Measurements from ENCODE around the gene IL13RA2.
A peak's percentile ranks its signal among the peaks of the same experiment; 100 is the strongest.

The IL13RA2 gene

DNA sequence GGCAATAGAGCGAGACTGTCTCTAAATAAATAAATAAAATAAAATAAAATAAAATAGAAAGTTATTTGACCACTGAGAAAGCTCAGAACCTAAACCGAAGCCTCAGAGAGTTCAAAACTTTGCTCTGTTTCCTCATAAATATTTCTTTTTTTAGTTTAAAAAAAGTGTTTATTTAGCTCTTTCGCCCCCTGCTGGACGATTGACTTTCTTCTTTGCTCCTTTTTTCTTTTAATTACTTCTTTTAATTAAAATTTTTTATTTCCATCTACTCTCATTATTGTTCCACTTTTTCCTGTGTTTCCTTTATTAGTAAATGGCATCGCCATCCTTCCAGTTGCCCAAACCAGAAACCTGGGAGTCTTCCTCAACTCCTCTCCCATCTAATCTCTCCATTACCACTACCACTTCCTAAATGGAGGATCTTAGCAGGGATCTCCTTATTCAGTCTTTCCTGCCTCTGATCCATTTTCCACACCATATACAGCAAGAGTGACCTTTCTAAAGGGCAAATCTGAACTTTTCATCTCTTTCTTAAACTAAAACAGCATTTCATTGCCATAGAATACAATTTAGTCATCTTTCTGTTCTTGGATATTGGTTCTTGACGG, 728 bp upstream of the IL13RA2 start:
- POLR2A ChIA-PET (ENCODE audit: low non-redundant PET), result no interaction called here
- no peak for DNase-seq (ENCODE audit: low spot score)
- CTCF ChIA-PET, result interaction anchor here (0.6 kb wide), 1 partner anchor 43 kb away, joined by 3 read pairs; no protein-coding TSS in a partner anchor
- no peak overlapping the region for H3K27ac ChIP-seq
- TF ChIP-seq, protein P1, sequence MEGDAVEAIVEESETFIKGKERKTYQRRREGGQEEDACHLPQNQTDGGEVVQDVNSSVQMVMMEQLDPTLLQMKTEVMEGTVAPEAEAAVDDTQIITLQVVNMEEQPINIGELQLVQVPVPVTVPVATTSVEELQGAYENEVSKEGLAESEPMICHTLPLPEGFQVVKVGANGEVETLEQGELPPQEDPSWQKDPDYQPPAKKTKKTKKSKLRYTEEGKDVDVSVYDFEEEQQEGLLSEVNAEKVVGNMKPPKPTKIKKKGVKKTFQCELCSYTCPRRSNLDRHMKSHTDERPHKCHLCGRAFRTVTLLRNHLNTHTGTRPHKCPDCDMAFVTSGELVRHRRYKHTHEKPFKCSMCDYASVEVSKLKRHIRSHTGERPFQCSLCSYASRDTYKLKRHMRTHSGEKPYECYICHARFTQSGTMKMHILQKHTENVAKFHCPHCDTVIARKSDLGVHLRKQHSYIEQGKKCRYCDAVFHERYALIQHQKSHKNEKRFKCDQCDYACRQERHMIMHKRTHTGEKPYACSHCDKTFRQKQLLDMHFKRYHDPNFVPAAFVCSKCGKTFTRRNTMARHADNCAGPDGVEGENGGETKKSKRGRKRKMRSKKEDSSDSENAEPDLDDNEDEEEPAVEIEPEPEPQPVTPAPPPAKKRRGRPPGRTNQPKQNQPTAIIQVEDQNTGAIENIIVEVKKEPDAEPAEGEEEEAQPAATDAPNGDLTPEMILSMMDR (conservative IDR thresholded peaks at IDR 0.05; ENCODE audit: low read depth), result no peak

DNA sequence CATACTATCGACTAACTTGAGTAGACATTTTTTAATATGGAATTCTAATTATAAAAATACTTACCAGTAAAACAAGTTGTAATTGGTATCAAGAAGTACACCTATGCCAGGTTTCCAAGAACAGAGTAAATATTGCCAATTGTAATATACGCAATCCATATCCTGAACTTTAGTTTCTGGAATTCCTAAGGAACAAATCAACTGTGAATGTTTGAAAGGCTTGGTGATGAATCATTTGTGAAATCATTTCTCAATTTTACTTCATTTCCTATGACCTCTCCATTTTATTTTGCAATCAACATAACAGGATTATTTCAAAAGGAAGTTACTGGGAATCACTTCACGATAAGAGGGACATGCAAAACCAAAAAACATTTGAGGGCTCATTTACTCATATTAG, 3.7 kb downstream of the IL13RA2 start:
- DNase-seq (ENCODE audit: low spot score), result peak; percentile 15
- CTCF ChIA-PET, result no interaction called here

DNA sequence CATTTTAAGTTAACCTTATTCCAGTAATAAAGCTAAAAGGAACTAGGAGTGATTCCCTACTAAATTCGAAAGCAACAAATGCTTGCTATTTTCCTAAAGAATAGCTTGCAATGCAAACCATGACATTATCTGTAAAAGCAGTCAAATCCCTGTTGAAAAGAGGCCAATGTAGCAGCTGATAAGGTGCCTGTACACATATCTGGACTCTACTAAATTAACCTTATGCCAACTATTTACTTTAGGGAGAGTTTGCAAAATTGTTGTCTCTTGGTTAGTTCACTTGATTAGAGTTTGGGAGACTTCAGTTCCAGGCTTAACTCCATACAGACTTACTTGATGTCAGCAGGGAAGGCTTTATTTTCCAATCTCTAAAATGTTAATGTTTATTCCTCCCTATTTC, 6.0 kb downstream of the IL13RA2 start:
- ChIA-PET POLR2A (ENCODE audit: low non-redundant PET) (no interaction called here), CTCF (no interaction called here)
- no peak overlapping the region for H3K27ac ChIP-seq
- DNase-seq (ENCODE audit: low spot score), result no peak
- TF ChIP-seq, protein P1 (conservative IDR thresholded peaks at IDR 0.05; ENCODE audit: low read depth), result no peak

More for the DNA sequence above, 3.7 kb downstream of the IL13RA2 start:
- POLR2A ChIA-PET (ENCODE audit: low non-redundant PET), result no interaction called here
- no peak overlapping the region for H3K27ac ChIP-seq
- TF ChIP-seq, protein P1 (conservative IDR thresholded peaks at IDR 0.05; ENCODE audit: low read depth), result no peak

DNA sequence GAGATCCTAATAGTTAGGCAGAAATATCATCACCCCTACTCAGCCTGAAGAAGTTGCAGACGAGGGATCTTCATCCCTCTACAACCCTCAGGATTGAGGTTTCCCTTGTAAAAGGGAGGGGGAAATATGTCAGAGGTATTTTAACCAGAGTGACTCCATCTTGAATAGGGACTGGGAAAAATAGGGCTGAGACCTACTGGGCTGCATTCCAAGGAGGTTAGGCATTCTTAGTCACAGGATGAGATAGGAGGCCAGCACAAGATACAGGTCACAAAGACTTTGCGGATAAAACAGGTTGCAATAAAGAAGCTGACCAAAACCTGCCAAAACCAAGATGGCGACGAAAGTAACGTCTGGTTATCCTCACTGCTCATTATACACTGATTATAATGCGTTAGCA, 17.5 kb downstream of the IL13RA2 start:
- DNase-seq (ENCODE audit: low spot score), result no peak
- H3K27ac ChIP-seq, result no peak overlapping the region
- CTCF ChIA-PET, result no interaction called here
- POLR2A ChIA-PET (ENCODE audit: low non-redundant PET), result no interaction called here
- TF ChIP-seq, protein P1 (conservative IDR thresholded peaks at IDR 0.05; ENCODE audit: low read depth), result no peak

DNA sequence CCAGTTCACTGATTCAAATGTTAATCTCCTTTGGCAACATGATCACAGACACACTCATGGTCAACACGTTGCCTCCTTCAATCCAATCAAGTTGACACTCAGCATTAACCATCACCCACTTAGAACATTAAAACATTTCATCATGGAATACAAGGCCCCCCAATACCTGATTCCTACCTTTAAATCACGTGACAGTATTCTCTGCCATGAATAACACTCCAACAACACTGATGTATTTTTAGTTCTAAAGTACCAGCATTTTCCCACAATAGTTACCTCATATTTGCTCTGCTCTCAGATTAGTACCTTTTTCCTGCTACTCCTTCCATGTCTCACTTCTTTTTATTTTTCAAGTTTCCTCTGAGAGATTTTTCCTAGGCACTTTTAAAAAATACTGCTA, 19.6 kb downstream of the IL13RA2 start:
- DNase-seq (ENCODE audit: low spot score), result no peak
- H3K27ac ChIP-seq, result no peak overlapping the region
- ChIA-PET CTCF (no interaction called here), POLR2A (ENCODE audit: low non-redundant PET) (no interaction called here)
- TF ChIP-seq, protein P1 (conservative IDR thresholded peaks at IDR 0.05; ENCODE audit: low read depth), result no peak

DNA sequence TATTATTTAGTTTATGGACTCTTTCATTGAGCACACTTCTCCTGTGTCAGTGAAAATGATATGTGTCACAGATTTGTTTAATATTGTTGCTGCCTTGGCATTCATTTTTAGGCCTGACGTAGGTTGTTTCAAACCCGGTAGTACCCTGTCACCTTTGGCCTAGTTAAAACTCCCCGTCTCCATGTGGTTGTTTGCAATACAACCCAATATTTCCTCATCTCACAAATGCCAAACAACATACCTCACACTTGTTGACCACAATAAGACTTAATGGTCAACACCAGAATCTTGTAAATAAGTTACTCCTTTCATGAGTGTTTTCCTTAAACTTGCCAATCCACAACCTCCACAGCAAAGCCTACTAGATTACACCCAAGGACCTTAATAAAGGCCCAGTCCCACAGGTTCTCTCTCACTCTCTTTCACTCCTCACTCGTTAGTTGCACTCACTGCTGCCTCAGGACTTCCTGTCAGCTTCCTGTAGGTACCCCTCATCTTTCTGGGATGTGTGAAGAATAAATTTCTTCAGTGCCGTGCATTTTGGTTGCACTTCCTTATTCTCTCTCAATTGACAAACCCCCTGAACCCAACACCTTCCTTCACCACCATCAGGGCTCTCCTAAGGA, 31.3 kb downstream of the IL13RA2 start:
- TF ChIP-seq, protein P1 (conservative IDR thresholded peaks at IDR 0.05; ENCODE audit: low read depth), result no peak
- no peak overlapping the region for H3K27ac ChIP-seq
- ChIA-PET CTCF (no interaction called here), POLR2A (ENCODE audit: low non-redundant PET) (no interaction called here)
- no peak for DNase-seq (ENCODE audit: low spot score)

All from RWPE1 (cell line).